GM18517 (cell line): Measurements from ENCODE around the gene SEC22A.

Experiments
- ATAC-seq: cut with Tn5 transposase; IDR thresholded peaks from one replicate; pipeline ENCODE4 v1.9.1; 2021; ENCODE audit warnings: mild to moderate bottlenecking, moderate library complexity; ENCODE audit not compliant: unreplicated experiment

The SEC22A gene

DNA sequence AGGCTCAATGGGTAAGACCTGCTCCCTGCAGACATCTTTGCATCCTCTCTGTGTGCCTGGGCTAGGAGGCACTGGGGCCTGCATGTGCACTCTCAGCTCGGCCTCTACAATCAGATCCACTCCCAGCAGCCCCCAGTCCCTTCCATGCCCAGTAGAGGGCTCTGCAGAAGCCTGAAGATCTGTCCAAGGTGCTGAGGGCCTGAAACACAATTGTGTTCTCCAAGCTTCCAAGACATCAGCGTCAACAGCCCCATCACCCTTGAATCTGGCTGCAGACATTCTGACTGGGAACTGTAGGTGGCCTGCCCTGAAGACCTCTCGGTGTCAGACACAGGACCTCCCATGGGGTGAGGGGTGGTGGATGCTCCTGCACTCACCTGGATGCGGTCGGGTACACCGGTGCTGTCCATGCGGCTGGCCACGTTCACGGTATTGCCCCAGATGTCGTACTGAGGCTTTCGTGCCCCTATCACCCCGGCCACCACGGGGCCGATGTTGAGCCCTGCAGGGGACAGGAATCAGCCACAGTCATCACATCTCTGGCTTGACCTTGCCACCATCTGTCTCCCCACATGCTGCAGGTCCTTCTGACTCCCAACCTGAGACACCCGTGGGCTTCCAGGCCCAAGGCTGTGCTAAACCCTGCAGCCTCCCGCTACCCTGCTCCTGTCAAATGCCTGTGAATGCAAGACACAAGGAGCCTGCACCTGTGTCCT is 84.7 kb downstream of the SEC22A start:
- ATAC-seq, result no peak

DNA sequence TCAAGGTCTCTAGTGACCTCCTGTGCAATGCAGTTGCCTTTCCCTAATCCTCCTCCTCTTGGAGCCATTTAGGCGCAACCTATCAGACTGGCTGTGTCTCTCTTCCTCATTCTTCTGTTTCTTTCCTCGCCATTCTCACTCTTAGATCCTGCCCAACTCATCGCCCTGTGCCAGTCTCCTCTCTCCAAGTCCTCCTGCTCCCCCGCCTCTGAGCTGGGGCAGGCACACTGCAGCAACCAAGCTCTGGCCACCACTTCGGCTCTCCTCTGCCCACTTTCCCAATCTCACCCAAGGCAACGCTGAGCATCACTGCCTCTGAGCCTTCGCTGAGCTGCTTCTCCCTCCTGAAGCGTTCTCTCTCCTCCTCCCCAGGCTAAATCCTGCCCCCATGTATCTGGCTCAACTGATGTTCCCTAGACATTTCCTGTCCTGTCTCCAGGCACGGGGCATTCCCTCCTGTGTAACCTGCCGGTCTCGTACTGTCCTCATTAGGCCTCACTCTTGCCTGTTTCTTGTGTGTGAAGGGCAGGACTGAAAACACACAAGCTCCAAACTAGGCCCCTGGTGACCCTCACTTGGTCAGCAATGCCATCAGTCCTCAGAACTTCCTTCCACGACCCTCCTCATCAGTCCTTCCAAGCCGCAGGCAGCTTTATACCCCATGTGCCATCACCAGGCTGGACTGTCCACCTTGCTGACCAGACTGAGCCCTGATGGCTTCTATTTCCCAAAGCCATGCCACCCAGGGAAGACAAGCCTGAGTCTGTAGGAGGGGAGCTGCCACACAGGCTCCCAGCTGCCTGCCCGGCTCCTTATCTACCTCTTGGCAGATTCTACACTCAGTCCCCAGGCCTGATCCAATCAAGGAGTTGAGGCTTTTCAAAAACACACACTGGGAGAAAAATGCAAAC is 85.6 kb downstream of the SEC22A start:
- no peak for ATAC-seq

DNA sequence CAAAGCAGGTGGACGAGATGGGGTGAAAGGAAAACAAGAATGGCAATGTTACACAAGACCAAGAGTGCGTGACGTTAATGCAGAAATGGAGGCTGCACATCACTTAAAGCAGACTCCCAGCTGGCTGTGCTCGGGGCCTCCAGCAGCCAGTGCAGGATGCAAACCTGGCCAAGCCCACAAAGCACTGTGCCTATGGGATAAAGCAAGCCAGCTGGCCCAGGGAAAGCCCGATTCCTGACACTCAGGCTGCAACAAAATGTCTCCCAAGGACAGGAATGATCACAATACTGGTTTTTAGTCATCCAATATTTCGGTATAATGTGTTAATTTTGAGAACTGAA is 86.2 kb downstream of the SEC22A start:
- ATAC-seq, result no peak

DNA sequence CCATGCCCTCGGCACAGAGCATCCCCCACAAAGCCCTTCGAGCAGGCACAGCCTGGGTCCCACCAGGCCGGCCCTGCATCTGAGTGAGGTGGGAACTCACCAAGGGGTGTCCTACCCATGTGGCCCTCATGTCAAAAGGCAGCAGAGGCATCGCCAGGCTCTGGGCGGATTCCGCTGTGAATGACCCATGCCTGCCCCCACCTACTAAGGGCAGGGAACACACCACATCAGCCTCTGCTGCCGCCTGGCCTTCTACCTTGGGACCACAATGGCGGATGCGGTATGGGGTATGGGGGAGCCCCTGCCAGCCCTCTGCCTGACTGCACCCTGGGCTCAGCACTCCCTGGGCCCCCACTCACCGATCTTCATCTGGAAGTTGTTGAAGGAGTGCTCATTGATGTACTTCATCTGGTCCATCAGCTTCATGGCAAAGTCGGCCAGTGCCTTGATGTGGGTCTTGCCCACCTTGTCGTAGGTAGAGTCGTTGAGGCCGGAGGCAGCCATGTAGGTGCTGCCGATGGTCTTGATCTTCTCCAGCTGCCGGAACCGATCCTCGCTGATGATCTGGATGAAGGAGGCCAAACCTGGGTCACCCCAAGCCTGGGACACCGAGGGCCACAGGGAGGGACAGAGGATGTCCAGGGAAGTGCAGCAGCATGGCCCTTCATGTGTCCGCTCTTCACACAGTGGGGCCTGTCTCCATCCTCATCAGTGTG is 87.8 kb downstream of the SEC22A start:
- no peak for ATAC-seq

DNA sequence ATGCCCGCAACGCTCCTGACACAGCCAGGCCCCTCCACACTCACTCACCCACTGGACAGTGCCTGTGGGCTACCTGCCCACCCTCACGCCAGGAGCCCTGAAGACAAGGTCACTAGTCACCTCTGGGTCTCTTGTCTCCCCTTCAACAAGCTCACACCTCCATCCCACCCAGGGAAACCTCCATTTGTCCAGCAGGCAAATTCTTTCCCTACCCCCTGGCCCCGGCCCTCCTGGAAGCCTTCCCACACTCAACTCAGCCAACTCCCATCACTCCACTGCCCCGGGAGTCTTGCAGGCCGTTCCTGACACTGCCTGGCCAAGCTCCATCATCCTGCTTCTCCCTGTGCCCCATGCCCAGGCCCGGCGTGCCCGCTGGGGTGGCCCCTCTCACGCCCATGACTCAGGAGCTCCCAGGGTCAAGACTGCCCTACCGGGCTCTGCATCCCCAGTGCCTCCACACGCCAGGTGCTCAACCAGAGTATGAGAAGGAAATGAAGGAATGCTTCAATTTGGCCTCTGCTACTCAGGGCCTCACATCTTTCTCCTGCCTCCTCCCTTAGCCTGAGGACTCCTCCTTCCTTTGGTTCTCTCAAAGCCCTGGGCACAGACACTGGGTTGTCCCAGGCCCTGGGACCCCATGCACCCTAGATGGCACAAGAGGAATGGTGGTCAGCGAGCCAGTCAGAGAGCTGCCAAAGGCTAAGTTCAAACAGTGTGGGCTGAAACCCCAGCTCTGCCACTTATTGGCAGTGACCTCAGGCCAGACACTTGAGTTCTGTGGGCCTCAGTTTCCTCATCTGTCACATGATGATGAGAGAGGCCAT is 88.6 kb downstream of the SEC22A start:
- ATAC-seq, result no peak

DNA sequence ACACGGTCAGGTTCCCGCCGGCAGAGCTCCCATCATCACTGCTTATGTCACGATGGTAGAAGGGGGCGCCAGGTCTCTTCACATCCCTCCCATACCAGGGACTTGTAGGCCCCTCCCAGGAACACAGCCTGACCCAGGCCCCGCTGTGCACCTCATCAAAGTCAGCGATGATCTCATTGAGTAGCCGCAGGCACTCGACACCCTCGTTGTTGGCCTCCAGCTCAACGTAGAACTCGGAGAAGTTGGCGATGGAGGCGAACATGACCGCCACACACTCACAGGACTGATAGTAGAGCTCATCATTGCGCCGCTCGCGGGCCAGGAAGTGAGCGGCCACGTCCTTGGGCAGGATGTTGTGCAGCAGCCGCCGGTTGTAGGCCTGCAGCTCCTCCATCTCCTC is 89.2 kb downstream of the SEC22A start:
- ATAC-seq, result no peak

DNA sequence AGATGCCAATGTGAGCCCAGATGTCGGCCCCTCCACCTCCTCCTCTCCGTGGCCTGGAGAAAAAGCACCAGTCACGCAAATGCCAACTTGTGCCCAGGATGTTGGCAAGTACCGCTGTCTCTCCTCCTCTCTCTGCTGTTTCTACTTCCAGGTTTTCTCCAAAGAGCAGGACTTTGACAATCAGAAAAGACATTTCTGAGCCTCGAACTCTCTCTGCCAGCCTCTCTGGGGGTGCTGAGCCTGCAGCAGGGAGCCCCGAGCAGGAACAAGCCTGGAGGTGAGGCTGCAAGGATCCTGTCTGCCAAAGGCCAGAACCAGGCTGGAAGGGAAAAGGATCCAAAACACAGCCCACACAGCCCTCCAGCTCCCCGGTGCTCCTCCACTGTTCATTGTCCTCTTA is 89.7 kb downstream of the SEC22A start:
- ATAC-seq, result no peak

DNA sequence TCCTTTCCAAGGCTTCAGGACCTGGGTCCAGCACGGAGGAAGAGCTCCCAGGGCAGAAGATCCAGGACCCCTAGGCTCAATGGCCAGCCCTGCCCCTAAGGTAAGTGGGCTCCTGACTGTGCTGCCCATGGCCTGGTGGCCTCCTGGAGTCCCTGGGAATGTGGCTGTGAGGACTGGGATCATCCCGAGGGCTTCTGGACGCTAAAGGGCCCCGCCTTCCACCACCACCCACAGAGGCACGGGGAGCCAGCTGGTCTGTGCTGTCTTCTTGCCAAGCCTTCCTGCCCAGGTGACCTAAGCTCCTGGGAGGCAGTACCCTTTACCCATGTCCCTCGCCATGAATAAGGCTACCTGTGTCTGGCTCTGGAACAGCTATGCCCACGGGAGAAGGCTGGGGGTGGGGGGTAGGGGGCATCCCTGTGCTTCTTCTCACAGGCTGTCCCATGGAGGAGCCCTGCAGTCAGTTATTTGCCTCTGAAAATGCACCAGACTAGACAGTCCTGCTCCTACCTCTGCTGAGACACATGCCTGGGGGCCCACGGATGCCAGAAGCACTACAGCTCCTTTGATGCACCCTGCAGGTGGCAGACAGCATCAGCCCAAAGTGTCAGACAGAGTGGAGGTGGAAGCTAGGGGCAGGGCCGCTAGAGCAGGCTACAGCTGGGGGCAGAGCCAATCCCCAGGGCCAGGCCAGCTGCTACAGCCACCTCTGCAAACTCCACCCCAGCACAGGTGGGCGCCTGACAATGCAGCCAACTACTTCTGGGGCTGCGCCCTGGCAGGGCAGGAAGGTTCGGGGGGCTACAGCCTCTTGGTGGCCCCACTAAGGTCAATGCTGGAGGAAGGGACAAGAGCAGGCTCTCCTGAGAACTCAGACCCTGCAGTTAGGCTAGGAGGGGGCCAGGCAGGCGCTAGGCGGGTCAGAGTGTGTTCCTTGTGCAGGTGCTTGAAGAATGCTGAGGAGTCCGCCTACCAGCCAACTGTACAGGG is 90.9 kb downstream of the SEC22A start:
- ATAC-seq, result no peak

DNA sequence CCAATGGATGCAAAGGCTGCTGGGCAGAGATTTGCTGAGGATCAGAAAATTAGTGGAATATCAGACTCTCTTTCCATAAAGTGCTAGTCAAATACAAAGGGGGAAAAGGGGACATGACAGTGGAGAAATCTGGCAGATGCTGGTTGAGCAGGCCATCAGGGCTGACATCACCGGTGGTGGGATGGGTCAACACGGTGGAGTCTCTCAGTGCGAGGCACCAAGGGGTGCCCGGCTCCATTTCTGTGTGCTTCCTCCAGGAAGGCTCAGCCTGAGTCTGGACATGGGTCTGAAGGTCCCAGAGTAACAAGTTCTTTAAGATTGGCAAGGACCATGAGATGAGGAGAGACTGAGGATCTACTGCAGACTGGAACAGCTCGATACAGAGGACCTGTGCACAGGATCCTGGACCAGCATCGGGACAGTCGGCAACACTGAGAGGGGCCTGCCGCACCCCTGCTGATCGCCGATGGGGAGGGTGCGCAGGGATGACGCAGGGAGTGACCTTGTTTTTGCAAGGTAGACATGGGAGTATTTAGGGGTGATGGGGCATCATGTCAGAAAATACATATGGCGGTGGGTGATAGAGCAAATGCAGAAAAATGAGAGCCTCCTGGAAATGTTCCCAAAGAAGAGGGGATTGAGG is 92.7 kb downstream of the SEC22A start:
- no peak for ATAC-seq

DNA sequence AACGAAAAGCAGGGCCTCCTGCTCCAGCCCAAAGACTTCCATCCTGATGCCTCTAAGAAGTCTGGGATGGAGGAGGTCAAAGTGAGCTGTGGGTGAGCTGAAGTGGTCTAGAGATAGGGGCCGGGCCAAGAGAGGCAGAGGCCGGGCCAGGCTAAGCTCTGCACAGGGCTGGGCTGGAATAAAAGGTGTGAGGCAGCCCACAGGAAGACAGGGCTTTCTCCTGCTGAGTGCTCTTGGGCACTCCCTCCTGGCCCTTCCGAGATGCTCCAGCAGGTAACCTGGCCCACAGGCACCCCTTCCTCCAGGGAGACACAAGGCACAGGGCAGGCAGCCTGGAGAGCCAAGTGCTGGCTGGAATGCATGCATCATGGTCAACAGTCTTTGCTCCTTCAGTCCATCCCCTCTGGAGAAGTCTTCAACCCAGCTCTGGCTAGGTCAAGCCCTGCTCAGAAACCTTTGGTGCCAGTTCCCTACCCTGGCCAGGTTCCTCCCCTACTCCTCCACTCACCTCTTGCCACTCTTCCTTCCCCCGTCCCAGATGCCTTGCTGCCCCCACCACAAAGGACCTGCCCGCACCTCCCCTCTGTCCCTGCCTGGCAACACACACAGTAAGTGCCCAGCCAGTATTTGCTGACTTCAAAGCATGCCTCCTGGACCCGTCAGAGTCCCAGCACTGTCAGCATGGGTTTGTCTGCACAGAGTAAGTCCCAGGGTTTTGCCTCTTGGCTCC is 93.6 kb downstream of the SEC22A start:
- ATAC-seq, result no peak

DNA sequence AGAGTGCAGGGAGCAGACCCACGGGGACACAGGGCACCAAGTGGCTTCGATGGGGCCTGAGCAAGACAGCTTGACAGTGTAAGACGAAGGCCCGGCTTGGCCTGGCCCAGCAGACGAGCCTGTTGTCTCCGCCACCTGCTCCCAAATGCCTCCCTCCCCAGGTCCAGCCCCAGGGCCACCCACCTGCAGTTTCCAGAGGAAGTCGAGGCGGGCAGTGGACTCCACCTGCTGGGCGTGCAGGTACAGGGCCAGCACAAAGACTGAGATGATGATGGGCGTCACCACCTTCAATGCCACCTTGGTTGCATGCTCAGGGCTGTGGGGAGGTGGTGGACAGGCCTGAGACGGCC is 94.1 kb downstream of the SEC22A start:
- no peak for ATAC-seq

DNA sequence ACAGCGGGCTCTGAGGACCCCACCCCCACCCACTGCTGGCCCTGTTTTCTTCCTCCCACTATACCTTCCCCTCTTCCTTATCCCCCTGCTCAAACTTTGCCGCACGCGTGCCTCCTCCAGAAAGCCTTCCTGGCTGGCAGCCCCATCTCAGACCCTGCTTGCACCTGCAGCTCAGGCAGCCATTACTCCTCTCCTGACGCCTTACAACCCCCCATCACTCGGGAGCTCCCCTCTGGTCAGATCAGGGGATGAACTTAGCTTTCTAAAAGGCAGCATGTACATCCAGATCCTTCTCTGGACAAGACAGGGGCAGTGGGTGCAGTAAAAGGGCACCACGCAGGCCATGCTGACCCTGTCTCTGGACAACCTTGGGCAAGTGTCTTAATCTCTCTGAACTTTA is 94.5 kb downstream of the SEC22A start:
- ATAC-seq, result no peak

DNA sequence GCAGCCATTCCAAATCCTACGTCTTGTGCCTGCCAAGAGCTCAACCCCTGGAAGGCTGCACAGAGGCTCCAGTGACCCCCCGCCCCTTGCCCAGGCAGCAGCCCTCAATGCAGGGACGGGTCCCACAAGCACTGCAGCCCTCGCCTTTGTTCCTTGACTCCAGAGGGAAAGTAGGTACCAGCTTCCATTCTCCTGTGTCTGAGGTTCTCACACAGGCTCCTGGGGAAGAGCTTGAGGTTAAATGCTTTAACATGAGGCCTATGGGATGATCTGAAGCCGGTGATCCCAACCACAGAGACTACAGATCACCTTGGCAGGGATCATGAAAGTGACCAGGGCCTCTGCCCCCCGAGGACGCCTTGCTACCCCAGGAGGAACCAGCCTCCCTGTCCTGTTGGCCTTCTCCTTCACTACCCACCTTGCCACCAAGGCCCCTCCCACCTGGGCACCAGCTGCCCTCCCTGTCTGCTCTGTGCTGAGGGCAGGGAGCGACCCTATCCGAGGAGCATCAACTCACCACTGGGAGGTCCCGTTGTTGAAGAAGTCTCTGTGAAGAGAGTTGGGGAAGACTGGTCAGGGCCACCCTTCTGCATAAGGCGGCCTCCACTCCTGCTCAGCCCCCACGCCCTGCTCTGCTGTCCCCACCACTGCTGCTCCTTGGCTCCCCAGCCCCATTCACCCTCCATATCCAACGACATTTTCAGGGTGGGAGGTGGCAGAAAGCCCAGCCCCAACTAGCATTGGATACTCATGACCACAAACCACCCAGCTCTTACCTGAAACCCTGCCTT is 95.3 kb downstream of the SEC22A start:
- ATAC-seq, result no peak

DNA sequence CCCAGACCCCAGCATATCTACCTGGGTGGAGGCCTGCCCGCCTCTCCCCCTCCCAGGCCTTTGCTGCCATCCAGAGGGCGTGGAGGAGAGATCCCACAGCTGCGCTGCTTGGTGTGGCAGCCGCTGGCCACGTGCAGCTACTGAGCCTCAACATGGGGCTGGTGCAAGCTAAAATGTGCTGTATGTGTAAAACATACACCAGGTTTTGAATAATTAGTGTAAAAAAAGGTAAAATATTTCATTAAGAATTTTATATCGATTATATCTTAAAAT is 95.8 kb downstream of the SEC22A start:
- ATAC-seq, result no peak

DNA sequence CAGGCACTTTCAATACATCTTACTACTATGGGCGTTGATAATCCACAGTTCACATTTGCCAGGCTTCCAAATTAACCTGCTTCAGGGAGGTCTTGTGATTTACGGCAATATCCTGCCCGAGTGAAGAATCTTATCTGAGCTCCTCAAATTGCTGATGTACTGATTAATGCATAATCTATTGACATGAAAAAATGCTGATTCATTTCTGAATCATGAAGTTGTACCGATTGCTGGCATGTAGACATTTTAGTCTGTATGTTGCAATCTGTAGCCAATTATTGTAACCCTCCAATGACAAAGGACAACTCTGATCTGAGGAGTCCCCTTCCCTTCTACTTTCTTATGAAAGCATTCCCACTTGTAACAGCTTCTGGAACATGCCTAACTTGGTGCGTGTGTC is 97.2 kb downstream of the SEC22A start:
- ATAC-seq, result no peak

DNA sequence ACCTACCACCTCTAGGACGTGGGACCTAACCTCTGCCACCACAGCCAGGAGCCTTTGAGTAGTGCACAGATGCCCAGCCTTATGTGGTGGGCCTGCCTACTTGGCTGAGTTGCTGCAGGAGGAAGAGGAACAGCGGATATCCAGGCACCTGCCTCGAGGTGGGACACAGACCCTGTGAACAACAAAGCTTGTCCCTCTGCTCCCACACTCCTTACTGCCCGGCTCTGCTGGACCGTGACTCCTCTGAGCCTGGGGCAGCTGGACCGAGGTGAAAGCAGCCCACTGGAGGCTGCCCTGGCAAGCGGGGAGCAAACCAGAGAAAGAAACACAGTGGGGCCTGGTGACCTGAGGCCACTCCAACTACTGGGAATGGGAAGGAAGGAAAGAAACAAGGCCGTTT is 97.8 kb downstream of the SEC22A start:
- ATAC-seq, result no peak

DNA sequence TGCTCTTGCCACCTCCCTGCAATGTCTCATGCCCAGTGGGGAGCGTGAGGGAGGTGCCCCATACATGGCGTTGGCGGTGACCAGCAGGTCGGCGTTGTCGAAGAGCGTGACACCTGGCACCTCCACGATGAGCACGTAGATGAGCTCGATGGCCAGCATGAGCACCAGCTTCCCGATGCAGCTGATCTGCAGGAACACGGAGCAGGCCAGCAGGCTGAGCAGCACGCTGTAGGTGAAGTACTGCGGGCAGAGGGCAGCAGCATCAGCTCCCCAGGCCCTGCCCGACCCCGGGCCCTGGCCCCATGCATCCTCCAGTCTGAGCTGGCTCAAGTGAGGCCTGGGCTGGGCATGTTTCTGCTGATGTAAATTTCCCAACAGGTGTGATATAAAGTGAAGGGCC is 98.3 kb downstream of the SEC22A start:
- no peak for ATAC-seq

DNA sequence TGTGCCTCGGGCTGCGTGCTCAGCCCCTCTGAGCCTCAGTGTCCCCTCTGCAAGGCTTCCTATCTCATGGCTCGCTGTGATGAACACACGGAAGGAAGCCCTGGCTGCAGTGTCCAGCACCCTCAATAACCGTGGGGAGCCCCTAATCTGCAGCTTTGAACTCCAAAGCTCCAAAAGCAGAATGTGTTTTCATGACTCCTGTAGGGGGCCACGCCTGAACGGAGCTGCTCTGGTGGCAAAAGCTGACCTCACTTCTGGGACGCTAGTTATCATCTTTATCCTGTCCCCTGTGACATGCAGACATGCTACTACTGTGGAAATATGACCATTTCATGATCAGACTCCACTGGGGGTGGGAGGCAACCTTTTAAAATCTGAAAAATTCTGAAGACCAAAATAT is 98.8 kb downstream of the SEC22A start:
- ATAC-seq, result no peak
